Breast epithelium (tissue), 3 donors: ENCODE data around the gene SHLD1.

Experiments used
- POLR2A ChIP-seq: fragments of 450-650 bp; IDR thresholded peaks from one replicate; pipeline ENCODE4 v1.6.1; 2016; ENCODE audit warnings: antibody characterized with exemption, mild to moderate bottlenecking, moderate library complexity
- POLR2AphosphoS5 ChIP-seq, 3 donors: sonication (generic); formaldehyde crosslinking; IDR thresholded peaks; one replicate each; pipeline ENCODE4 v1.6.1; 2017; ENCODE audit warnings: antibody characterized with exemption in 3 of 3
- TF ChIP-seq, protein P1 (sequence below), 3 donors: fragments of 450-650 bp; IDR thresholded peaks; one replicate each; pipeline ENCODE4 v1.5.1; 2016 to 2017; ENCODE audit warnings: antibody characterized with exemption in 3 of 3, mild to moderate bottlenecking in 3 of 3, moderate library complexity in 3 of 3

DNA sequence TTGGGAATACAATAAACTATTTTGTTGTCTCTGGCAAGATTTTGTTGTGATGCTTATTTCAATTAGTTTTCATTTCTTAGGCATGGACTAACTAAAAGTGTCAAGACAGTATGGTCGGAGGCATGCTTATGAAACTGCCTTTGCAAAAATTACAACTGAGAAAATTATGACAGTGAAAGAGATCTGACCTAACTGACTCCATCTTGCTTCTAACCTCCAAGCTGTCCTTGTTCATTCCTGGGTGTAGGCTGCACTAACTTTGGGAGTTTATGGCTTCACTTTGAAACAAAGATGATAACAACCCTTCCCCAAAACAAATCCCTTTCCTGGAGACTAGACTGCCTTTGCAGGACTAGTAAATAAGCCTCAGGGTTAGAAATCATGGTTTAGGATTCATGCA is 4.1 kb upstream of the SHLD1 start:
- TF ChIP-seq, protein P1, sequence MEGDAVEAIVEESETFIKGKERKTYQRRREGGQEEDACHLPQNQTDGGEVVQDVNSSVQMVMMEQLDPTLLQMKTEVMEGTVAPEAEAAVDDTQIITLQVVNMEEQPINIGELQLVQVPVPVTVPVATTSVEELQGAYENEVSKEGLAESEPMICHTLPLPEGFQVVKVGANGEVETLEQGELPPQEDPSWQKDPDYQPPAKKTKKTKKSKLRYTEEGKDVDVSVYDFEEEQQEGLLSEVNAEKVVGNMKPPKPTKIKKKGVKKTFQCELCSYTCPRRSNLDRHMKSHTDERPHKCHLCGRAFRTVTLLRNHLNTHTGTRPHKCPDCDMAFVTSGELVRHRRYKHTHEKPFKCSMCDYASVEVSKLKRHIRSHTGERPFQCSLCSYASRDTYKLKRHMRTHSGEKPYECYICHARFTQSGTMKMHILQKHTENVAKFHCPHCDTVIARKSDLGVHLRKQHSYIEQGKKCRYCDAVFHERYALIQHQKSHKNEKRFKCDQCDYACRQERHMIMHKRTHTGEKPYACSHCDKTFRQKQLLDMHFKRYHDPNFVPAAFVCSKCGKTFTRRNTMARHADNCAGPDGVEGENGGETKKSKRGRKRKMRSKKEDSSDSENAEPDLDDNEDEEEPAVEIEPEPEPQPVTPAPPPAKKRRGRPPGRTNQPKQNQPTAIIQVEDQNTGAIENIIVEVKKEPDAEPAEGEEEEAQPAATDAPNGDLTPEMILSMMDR (IDR thresholded peaks at IDR 0.05), result no peak
- TF ChIP-seq POLR2A, result no peak
- no peak for TF ChIP-seq POLR2AphosphoS5 (IDR thresholded peaks at IDR 0.05)
